HG02610 (cell line): ENCODE data around the gene COMMD1.

ENCODE experiments used
- ATAC-seq: cut with Tn5 transposase; IDR thresholded peaks from one replicate; pipeline ENCODE4 v1.9.1; 2021; ENCODE audit warnings: mild to moderate bottlenecking, moderate library complexity; ENCODE audit not compliant: unreplicated experiment

The COMMD1 gene

GRCh38 chr2:62163106-62163831, 257.8 kb downstream of the COMMD1 start:
- no peak for ATAC-seq

DNA sequence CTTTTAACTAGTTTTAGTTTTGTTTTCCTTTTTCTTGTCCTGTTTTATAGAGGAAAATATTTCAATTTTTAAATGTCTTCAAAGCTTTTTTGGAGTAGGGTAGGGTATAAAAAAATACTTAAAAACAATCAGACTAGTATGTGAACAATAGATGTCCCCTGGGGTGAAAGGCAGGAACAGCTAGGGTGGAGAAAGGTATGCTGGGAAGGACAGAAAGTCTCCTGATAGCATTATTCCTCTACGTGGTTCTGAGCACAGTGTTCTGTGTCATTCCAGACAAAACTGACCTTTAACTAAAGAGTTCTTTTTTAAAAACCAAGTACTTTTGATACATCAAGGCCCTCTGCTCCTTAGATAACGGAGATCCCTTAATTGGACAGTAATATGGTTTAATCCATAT, 258.4 kb downstream of the COMMD1 start:
- no peak for ATAC-seq

GRCh38 chr2:62175728-62176127, 270.3 kb downstream of the COMMD1 start:
- no peak for ATAC-seq

GRCh38 chr2:62176801-62177200, 271.3 kb downstream of the COMMD1 start:
- no peak for ATAC-seq

DNA sequence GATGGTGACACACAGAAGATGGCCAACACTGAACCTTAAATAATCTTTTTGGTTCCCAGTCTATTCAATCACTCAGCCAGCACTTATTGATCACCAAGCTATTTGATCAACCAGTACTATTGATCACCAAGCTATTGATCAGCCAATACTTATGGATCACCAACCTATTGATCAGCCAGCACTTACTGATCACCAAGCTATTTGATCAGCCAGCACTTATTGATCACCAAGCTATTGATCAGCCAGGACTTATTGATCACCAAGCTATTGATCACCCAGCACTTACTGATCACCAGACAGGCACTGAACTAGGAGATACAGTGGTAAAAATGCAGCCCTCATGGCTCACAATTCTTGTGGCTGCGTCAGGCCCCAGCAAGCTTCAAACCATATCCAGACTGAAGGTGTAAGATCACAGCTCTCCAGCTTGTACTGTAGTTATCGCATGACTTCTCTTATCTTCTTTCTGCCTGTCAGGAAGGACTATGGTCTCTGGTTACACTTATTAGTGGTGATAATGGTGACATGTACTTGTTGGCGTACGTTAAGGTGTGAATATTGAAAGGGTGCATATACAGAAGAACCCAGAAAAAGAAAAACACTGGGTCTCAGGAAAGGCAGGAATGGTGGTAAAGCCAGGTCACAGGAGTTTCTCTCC, 272.0 kb downstream of the COMMD1 start:
- no peak for ATAC-seq

- ATAC-seq = no peak
Measured at GRCh38 chr2:62178741-62179271, 273.3 kb downstream of the COMMD1 start.

DNA sequence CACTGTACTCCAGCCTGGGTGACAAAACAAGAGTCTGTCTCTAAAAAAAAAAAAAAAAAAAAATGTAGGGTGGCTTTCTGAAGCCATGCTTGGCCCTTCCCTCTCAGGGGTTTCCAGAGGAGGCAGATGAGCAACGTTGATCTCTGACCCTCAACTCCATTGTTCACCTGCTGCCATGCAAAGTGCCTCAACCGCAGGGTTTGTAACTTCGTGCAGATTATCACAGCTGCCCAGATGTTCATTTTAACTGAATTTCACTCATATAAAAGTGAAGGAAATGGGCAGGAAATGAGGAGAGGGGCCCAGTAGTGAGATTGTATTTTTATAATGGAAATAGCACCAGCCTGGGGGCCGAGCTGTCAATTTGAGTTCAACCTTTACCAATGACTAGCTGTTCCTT, 275.5 kb downstream of the COMMD1 start:
- ATAC-seq = peak; percentile 82

DNA sequence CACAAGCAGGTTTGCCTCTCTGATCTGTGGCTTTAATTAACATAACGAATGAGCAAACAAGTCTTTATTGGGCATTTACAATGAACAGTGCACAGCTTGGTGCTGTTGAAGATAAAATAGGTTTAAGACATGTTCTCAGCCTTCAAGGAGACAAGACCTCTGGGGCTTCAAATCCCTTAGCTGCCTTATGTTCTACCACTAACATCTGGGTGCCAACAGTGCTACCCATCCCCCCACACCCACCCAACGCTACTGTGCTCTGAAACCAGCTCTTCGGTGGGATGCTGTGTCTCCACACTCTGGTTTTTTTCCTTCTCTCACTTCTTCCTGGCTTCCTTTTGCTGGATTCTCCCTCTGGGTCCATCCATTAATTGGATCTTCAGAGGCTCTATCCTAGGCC, 276.4 kb downstream of the COMMD1 start:
- ATAC-seq = no peak

- ATAC-seq = no peak
Measured at GRCh38 chr2:62184512-62185230, 279.2 kb downstream of the COMMD1 start.
